PC-9 (cell line): Measurements from ENCODE around the gene MRPL52.

Experiments
- EZH2 ChIP-seq: fragments of 200-600 bp; sonication (generic); IDR thresholded peaks from 2 replicates; pipeline ENCODE4 v1.8.0; 2017; ENCODE audit warnings: antibody characterized with exemption, low read depth
- TF ChIP-seq, protein P1 (sequence below): fragments of 200-600 bp; sonication (generic); conservative IDR thresholded peaks from 2 replicates; pipeline ENCODE4 v1.6.1; 2017; ENCODE audit warnings: mixed run types, antibody characterized with exemption, mild to moderate bottlenecking, moderate library complexity

DNA sequence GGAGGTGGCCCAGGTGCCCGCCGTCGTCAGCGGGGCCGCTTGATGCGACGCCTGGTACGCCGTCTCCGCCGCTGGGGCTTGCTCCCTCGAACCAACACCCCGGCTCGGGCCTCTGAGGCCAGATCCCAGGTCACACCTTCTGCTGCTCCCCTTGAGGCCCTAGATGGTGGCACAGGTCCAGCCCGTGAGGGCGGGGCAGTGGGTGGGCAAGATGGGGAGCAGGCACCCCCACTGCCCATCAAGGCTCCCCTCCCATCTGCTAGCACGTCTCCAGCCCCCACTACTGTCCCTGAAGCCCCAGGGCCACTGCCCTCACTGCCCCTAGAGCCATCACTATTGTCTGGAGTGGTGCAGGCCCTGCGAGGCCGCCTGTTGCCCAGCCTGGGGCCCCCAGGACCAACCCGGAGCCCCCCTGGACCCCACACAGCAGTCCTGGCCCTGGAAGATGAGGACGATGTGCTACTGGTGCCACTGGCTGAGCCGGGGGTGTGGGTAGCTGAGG lies 47.4 kb downstream of the MRPL52 start:
- no peak for TF ChIP-seq EZH2
- TF ChIP-seq, protein P1, sequence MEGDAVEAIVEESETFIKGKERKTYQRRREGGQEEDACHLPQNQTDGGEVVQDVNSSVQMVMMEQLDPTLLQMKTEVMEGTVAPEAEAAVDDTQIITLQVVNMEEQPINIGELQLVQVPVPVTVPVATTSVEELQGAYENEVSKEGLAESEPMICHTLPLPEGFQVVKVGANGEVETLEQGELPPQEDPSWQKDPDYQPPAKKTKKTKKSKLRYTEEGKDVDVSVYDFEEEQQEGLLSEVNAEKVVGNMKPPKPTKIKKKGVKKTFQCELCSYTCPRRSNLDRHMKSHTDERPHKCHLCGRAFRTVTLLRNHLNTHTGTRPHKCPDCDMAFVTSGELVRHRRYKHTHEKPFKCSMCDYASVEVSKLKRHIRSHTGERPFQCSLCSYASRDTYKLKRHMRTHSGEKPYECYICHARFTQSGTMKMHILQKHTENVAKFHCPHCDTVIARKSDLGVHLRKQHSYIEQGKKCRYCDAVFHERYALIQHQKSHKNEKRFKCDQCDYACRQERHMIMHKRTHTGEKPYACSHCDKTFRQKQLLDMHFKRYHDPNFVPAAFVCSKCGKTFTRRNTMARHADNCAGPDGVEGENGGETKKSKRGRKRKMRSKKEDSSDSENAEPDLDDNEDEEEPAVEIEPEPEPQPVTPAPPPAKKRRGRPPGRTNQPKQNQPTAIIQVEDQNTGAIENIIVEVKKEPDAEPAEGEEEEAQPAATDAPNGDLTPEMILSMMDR = no peak
